ENCODE data around the gene COL9A2. TPM values are rescaled to one million over a fixed set of nuclear protein-coding genes. Genes with fewer than 3 reads are reported as not detected.
A peak's percentile ranks its signal among the peaks of the same experiment; 100 is the strongest.

Gene COL9A2
- total RNA-seq (1 to 10 TPM in 1 of 9 donors, under 1 TPM in 7, not detected in 1; 0.14 to 1.4 (median 0.50) TPM), polyA plus RNA-seq (under 1 TPM; 0.26 to 0.91 TPM)
- long read RNA-seq, donor 1, partial matches to known transcripts: 1 of 3 reads
- long read RNA-seq, donor 1, other reads (novel, unspliced or antisense): 2 of 3 reads
- long read RNA-seq, donor 2: 0 reads
- long read RNA-seq, donor 3: 0 reads

GRCh38 chr1:40316595-40317393 lies at the start of gene COL9A2:
Gene COL9A2, minus strand, starts transcription at chr1:40317286. Its CDS starts 89 bp downstream, at chr1:40317197.
- peak within 1 kb of the TSS; percentile 6 to 60 (median 47) for H3K4me3 ChIP-seq
- intact Hi-C loops (cut with DNase I): loop anchor here in 4 of 10 donors (5.0 to 10.0 kb wide), 3 partner anchors 88 to 164 kb away; partner anchors contain the start of gene RLF (in 1 of the 4)
- H3K4me1 ChIP-seq: peaks cover 0 to 44% (median 17%) of the 10 kb centered on the region in 12 donors
- ATAC-seq: peak in 3 of 4 donors; percentile 16 to 58 (median 51)
- H3K36me3 ChIP-seq: no peaks in the 10 kb centered on the region
- no peaks in the 10 kb centered on the region for H3K9me3 ChIP-seq
- peaks cover 15 to 51% (median 25%) of the 10 kb centered on the region in 9 donors for H3K27me3 ChIP-seq
- TF ChIP-seq POLR2A (IDR thresholded peaks at IDR 0.05): no peak
- TF ChIP-seq CTCF (IDR thresholded peaks at IDR 0.05): no peak
- peak in 2 of 5 donors; percentile 29 to 74 for DNase-seq
- H3K27ac ChIP-seq: no peak within 1 kb of the TSS
- WGBS, 4 donors: 2% methylated on average over 17 to 84 of the region's 84 CpGs

- 25 to 54% (median 34%) methylated on average over 2 of the region's 2 CpGs for WGBS, 4 donors
- H3K36me3 ChIP-seq: peaks cover 0 to 5% (median 0%) of the 10 kb centered on the region in 9 donors
- peaks cover 0 to 30% (median 0%) of the 10 kb centered on the region in 12 donors for H3K4me1 ChIP-seq
- no peak overlapping the region for H3K27ac ChIP-seq
- H3K4me3 ChIP-seq: no peak overlapping the region
- no peak for DNase-seq
- TF ChIP-seq POLR2A (IDR thresholded peaks at IDR 0.05) (no peak), CTCF (IDR thresholded peaks at IDR 0.05) (no peak)
- peaks cover 0 to 6% (median 0%) of the 10 kb centered on the region in 9 donors for H3K27me3 ChIP-seq
- no peak for ATAC-seq
- intact Hi-C loops (cut with DNase I): no loop called here
- H3K9me3 ChIP-seq: peaks cover 0 to 8% (median 0%) of the 10 kb centered on the region in 12 donors
Measured at GRCh38 chr1:40363721-40364120, 46.6 kb upstream of the COL9A2 start.

GRCh38 chr1:40362699-40363098 lies 45.6 kb upstream of the COL9A2 start:
- intact Hi-C loops (cut with DNase I): no loop called here
- no peak for ATAC-seq
- TF ChIP-seq POLR2A (IDR thresholded peaks at IDR 0.05) (no peak), CTCF (IDR thresholded peaks at IDR 0.05) (no peak)
- Histone ChIP-seq H3K9me3 (peaks cover 0 to 18% (median 2%) of the 10 kb centered on the region in 12 donors), H3K27me3 (peaks cover 0 to 6% (median 0%) of the 10 kb centered on the region in 9 donors), H3K4me3 (no peak overlapping the region), H3K27ac (peak overlapping the region in 1 of 12 donors; percentile 30), H3K36me3 (peaks cover 0 to 5% (median 0%) of the 10 kb centered on the region in 9 donors), H3K4me1 (peaks cover 0 to 30% (median 0%) of the 10 kb centered on the region in 12 donors)
- WGBS, 4 donors: 38 to 54% (median 45%) methylated on average over 2 of the region's 2 CpGs
- DNase-seq: no peak

GRCh38 chr1:40362199-40362598 lies 45.1 kb upstream of the COL9A2 start:
- Histone ChIP-seq H3K9me3 (peaks cover 0 to 23% (median 6%) of the 10 kb centered on the region in 12 donors), H3K27ac (peak overlapping the region in 1 of 12 donors; percentile 30)

More at GRCh38 chr1:40362199-40362598, 45.1 kb upstream of the COL9A2 start:
- no peak overlapping the region for H3K4me3 ChIP-seq
- no peak for TF ChIP-seq POLR2A (IDR thresholded peaks at IDR 0.05)
- no peak for TF ChIP-seq CTCF (IDR thresholded peaks at IDR 0.05)
- intact Hi-C loops (cut with DNase I): no loop called here
- peaks cover 0 to 30% (median 0%) of the 10 kb centered on the region in 12 donors for H3K4me1 ChIP-seq
- peaks cover 0 to 6% (median 0%) of the 10 kb centered on the region in 9 donors for H3K27me3 ChIP-seq
- ATAC-seq (no peak), DNase-seq (no peak)
- WGBS, 4 donors: 74 to 91% (median 85%) methylated on average over 2 of the region's 2 CpGs
- H3K36me3 ChIP-seq: peaks cover 0 to 5% (median 0%) of the 10 kb centered on the region in 9 donors
